ENCODE data around the gene SMYD2.

GRCh38 chr1:214377485-214377884 is 96.5 kb downstream of the SMYD2 start:
- TF ChIP-seq, protein P1, sequence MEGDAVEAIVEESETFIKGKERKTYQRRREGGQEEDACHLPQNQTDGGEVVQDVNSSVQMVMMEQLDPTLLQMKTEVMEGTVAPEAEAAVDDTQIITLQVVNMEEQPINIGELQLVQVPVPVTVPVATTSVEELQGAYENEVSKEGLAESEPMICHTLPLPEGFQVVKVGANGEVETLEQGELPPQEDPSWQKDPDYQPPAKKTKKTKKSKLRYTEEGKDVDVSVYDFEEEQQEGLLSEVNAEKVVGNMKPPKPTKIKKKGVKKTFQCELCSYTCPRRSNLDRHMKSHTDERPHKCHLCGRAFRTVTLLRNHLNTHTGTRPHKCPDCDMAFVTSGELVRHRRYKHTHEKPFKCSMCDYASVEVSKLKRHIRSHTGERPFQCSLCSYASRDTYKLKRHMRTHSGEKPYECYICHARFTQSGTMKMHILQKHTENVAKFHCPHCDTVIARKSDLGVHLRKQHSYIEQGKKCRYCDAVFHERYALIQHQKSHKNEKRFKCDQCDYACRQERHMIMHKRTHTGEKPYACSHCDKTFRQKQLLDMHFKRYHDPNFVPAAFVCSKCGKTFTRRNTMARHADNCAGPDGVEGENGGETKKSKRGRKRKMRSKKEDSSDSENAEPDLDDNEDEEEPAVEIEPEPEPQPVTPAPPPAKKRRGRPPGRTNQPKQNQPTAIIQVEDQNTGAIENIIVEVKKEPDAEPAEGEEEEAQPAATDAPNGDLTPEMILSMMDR (IDR thresholded peaks at IDR 0.05) = no peak
- TF ChIP-seq POLR2A (IDR thresholded peaks at IDR 0.05) (no peak), POLR2AphosphoS5 (IDR thresholded peaks at IDR 0.05) (no peak), EP300 (IDR thresholded peaks at IDR 0.05) (no peak)
